Hepatocyte (in vitro differentiated cells): Measurements from ENCODE around the gene RNF224. TPM values are rescaled to one million over a fixed set of nuclear protein-coding genes. Genes with fewer than 3 reads are reported as not detected.

ENCODE experiments used
- DNase-seq: peaks from one replicate; pipeline ENCODE4 v3.0.0-alpha.2; 2016; ENCODE audit warnings: low spot score
- H2AFZ ChIP-seq: fragments of 200-600 bp; sonication (generic); 2 replicates; pipeline ENCODE4 v1.6.0; 2016; ENCODE audit warnings: antibody characterized with exemption, mild to moderate bottlenecking
- H3K27ac ChIP-seq: fragments of 200-600 bp; sonication (generic); 2 replicates; pipeline ENCODE4 v1.5.1; 2016; ENCODE audit warnings: mild to moderate bottlenecking
- H3K27me3 ChIP-seq: fragments of 200-600 bp; sonication (generic); 2 replicates; pipeline ENCODE4 v1.6.1; 2016
- H3K36me3 ChIP-seq: fragments of 200-600 bp; sonication (generic); replicated peaks from 2 replicates; pipeline ENCODE4 v1.5.1; 2016; ENCODE audit warnings: low read depth; ENCODE audit not compliant: insufficient read depth
- H3K4me1 ChIP-seq: fragments of 200-600 bp; sonication (generic); 2 replicates; pipeline ENCODE4 v1.5.1; 2016; ENCODE audit warnings: mild to moderate bottlenecking, moderate library complexity; ENCODE audit not compliant: insufficient read depth
- H3K4me2 ChIP-seq: fragments of 200-600 bp; sonication (generic); 2 replicates; pipeline ENCODE4 v1.6.0; 2016
- H3K4me3 ChIP-seq: fragments of 200-600 bp; sonication (generic); 2 replicates; pipeline ENCODE4 v1.5.1; 2016; ENCODE audit warnings: mild to moderate bottlenecking
- H3K79me2 ChIP-seq: fragments of 200-600 bp; sonication (generic); 2 replicates; pipeline ENCODE4 v1.6.0; 2017; ENCODE audit warnings: mild to moderate bottlenecking
- H3K9me2 ChIP-seq: fragments of 200-600 bp; sonication (generic); replicated peaks from 2 replicates; pipeline ENCODE4 v1.6.0; 2017; ENCODE audit warnings: mild to moderate bottlenecking; ENCODE audit not compliant: insufficient read depth
- H3K9me3 ChIP-seq: fragments of 200-600 bp; sonication (generic); 2 replicates; pipeline ENCODE4 v1.5.1; 2016; ENCODE audit warnings: low read depth, mild to moderate bottlenecking
- H4K20me1 ChIP-seq: fragments of 200-600 bp; sonication (generic); 2 replicates; pipeline ENCODE4 v1.6.0; 2016; ENCODE audit warnings: mild to moderate bottlenecking; ENCODE audit not compliant: insufficient read depth, poor library complexity, severe bottlenecking
- CTCF ChIP-seq: fragments of 200-600 bp; sonication (generic); IDR thresholded peaks from 2 replicates; pipeline ENCODE4 v1.5.1; 2016; ENCODE audit warnings: antibody characterized with exemption, mild to moderate bottlenecking; ENCODE audit not compliant: poor library complexity
- EZH2 ChIP-seq: fragments of 200-600 bp; sonication (generic); IDR thresholded peaks from 2 replicates; pipeline ENCODE4 v1.6.1; 2016; ENCODE audit warnings: antibody characterized with exemption, mild to moderate bottlenecking, borderline replicate concordance
- EZH2phosphoT487 ChIP-seq: fragments of 200-600 bp; sonication (generic); IDR thresholded peaks from one replicate; pipeline ENCODE4 v1.6.1; 2018; ENCODE audit warnings: antibody characterized with exemption, mild to moderate bottlenecking, low read depth, moderate library complexity; ENCODE audit not compliant: unreplicated experiment, severe bottlenecking
- WGBS: methylation state at CpG from one replicate; pipeline ENCODE4 v1.1.6; 2016; ENCODE audit warnings: low lambda C conversion rate; ENCODE audit errors: missing lambda C conversion rate; 5-methylcytosine and 5-hydroxymethylcytosine counted together
- polyA plus RNA-seq: library from polyadenylated mRNA; unstranded; fragments of >200 nt; fragmentation: Nextera tagmentation; extraction: Ambion mirVana; gene quantifications from 2 replicates; pipeline ENCODE4 v1.2.1, GENCODE V29; 2016
- total RNA-seq: library from RNA; depleted of rRNA; stranded (reverse); fragments of >200 nt; gene quantifications from 2 replicates; pipeline ENCODE4 v1.2.3, GENCODE V29; 2014

Gene RNF224
- total and polyA plus RNA-seq, 2 experiments from 2014 or later: 1.1 to 1.4 TPM

- Histone ChIP-seq H3K4me3 (peak within 1 kb of the TSS; percentile 83), H3K27ac (peak within 1 kb of the TSS; percentile 88), H3K9me3 (no peaks in the 10 kb centered on the region), H3K79me2 (peaks cover 55% of the 10 kb centered on the region), H3K4me1 (peaks cover 29% of the 10 kb centered on the region), H3K4me2 (peak within 1 kb of the TSS; percentile 87), H3K36me3 (no peaks in the 10 kb centered on the region), H4K20me1 (no peaks in the 10 kb centered on the region), H3K9me2 (no peaks in the 10 kb centered on the region), H2AFZ (peak within 1 kb of the TSS; percentile 67), H3K27me3 (no peaks in the 10 kb centered on the region)
- WGBS: 1% methylated on average over 89 of the region's 98 CpGs
- no peak for TF ChIP-seq EZH2phosphoT487
- no peak for TF ChIP-seq CTCF
- peak; percentile 94 for DNase-seq
These were observed 21.9 kb upstream of the RNF224 start, which contains the start of the genes NDOR1 and TMEM203 for GRCh38 chr9:137205126-137206069. Gene NDOR1, plus strand, starts transcription at chr9:137205700. Its CDS starts 78 bp downstream, at chr9:137205778. Gene TMEM203, minus strand, starts transcription at chr9:137205648. Its CDS starts 234 bp downstream, at chr9:137205414.

- Histone ChIP-seq H3K9me2 (no peaks in the 10 kb centered on the region), H3K4me2 (peak overlapping the region; percentile 87), H3K36me3 (no peaks in the 10 kb centered on the region), H3K27ac (no peak overlapping the region), H3K9me3 (no peaks in the 10 kb centered on the region), H3K4me1 (peaks cover 23% of the 10 kb centered on the region), H3K79me2 (peaks cover 51% of the 10 kb centered on the region), H2AFZ (no peak overlapping the region), H3K27me3 (no peaks in the 10 kb centered on the region), H4K20me1 (no peaks in the 10 kb centered on the region), H3K4me3 (no peak overlapping the region)
- 87% methylated on average over 7 of the region's 7 CpGs for WGBS
- TF ChIP-seq CTCF (no peak), EZH2phosphoT487 (no peak), EZH2 (no peak)
- no peak for DNase-seq
These were observed 20.7 kb upstream of the RNF224 start for GRCh38 chr9:137206602-137207001.

- H3K79me2 ChIP-seq: peaks cover 7% of the 10 kb centered on the region
- no peaks in the 10 kb centered on the region for H4K20me1 ChIP-seq
- TF ChIP-seq CTCF (no peak), EZH2 (no peak), EZH2phosphoT487 (no peak)
- H2AFZ ChIP-seq: no peak overlapping the region
- H3K27ac ChIP-seq: no peak overlapping the region
- H3K9me2 ChIP-seq: no peaks in the 10 kb centered on the region
- WGBS: 93% methylated on average over 13 of the region's 13 CpGs
- H3K9me3 ChIP-seq: no peaks in the 10 kb centered on the region
- DNase-seq: no peak
- peaks cover 3% of the 10 kb centered on the region for H3K4me1 ChIP-seq
- H3K27me3 ChIP-seq: no peaks in the 10 kb centered on the region
- no peak overlapping the region for H3K4me3 ChIP-seq
- no peaks in the 10 kb centered on the region for H3K36me3 ChIP-seq
- no peak overlapping the region for H3K4me2 ChIP-seq
These were observed 15.8 kb upstream of the RNF224 start for GRCh38 chr9:137211532-137211931.
